ENCODE measurements around the gene MED12. TPM values are rescaled to one million over a fixed set of nuclear protein-coding genes. Genes with fewer than 3 reads are reported as not detected.

The MED12 gene
- total RNA-seq, result 11.4 TPM

GRCh38 chrX:71118032-71118984 lies at the start of gene MED12:
MED12 (plus strand) TSS chrX:71118596; CDS start chrX:71118755, 159 bp downstream.
- FAIRE-seq (no peak), DNase-seq (ENCODE audit: low spot score in 2 of 2) (peak; percentile 50 to 83)

DNA sequence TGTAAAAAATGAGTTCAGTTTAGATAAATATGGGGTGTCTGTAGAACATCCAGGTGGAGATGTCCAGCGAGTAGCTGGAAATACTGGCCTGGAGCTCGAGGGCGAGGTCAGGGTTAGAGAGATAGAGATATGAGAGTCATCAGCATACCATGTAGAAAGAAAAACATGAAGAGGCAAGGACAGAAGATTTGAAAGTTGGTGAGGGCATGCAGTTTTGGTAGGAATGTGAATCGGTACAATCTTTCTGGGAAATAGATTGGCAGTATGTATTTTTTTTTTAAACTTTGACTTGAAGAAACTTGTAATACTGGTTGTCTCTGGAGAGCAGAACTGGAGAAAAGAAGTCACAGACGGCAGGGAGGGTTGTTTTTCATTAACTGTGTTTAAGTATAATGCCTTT lies 47.9 kb upstream of the MED12 start:
- DNase-seq (ENCODE audit: low spot score in 2 of 2) (no peak), FAIRE-seq (no peak)

- DNase-seq (ENCODE audit: low spot score in 2 of 2) (no peak), FAIRE-seq (no peak)
These were observed 36.9 kb upstream of the MED12 start for GRCh38 chrX:71081330-71082123.

DNA sequence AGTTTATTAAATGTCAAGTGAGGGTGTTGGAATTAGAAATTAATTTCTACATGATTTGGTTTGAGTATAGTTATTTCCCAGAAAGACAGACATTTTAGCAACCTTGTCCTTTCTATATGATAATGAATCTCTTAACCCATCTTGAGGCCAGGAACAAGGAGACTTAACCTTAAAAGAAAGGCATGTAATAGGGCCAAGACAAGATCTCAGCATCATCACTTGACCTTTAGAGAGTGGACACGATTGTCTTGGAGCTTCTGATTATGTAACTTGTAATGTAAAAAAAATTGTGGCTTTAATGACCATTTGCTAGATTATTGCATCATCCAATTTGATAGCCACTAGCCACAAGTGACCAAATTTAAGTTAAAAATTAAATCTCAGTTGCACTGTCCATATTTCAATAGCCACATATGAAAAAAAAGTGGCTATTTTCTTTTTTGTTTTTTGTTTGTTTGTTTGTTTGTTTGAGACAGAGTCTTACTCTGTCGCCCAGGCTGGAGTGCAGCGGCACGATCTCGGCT lies 36.2 kb upstream of the MED12 start:
- no peak for FAIRE-seq
- DNase-seq (ENCODE audit: low spot score in 2 of 2), result no peak

GRCh38 chrX:71082822-71083221 lies 35.6 kb upstream of the MED12 start:
- DNase-seq (ENCODE audit: low spot score in 2 of 2) (no peak), FAIRE-seq (no peak)

GRCh38 chrX:71085900-71086299 lies 32.5 kb upstream of the MED12 start:
- FAIRE-seq (no peak), DNase-seq (ENCODE audit: low spot score in 2 of 2) (no peak)

DNA sequence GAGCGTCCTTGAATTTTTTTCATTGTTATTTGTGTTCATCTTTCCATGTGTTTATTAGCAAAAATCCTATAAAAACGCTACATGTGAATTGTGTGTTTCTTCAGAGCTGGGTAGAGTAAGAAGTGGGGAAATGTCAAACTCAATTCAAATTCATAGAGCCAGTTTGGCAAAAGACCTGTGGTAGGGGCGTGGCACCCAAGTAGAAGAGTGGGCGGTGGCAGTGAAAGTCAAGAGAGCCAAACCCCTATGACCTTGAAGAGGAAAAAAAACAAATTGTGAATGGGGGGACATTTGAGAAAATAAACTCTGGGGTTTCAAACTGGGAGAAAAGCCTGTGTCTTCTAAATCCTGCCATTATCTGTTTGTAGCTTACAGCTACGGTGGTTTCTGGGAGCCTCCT lies 27.1 kb upstream of the MED12 start:
- DNase-seq (ENCODE audit: low spot score in 2 of 2) (no peak), FAIRE-seq (no peak)

GRCh38 chrX:71095033-71095432 lies 23.4 kb upstream of the MED12 start:
- FAIRE-seq (no peak), DNase-seq (ENCODE audit: low spot score in 2 of 2) (no peak)

DNA sequence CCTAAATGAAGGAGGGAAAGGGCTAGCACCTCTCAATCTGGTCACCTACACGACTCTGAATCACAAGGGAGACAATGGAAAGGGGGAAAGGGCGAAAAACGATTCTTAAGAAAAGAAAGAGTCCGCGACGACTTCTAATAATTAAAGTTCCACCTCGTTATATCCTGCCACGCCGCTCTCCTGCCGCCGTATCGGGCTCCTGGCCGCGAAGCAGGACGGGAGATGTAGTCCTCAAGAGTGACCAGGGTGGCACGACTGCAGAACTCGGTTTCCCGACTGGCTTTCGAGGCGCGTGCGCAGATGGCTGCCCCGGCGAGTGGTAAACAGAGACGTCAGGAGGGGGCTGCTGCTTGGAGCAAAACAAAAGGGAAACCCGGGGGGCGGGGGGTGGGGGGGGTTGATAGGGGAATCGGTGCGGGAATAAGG lies 22.8 kb upstream of the MED12 start, which contains the start of gene FOXO4:
TSS of gene FOXO4 (plus strand) at position 297 of the 426 bp plus-strand sequence. CDS start 678 bp downstream, outside the sequence.
- no peak for FAIRE-seq
- peak; percentile 72 to 86 for DNase-seq (ENCODE audit: low spot score in 2 of 2)

- DNase-seq (ENCODE audit: low spot score in 2 of 2), result peak in 1 of 2 donors; percentile 53
- no peak for FAIRE-seq
These were observed 22.2 kb upstream of the MED12 start for GRCh38 chrX:71095981-71096759.

GRCh38 chrX:71096760-71097032 lies 21.7 kb upstream of the MED12 start:
- DNase-seq (ENCODE audit: low spot score in 2 of 2) (no peak), FAIRE-seq (no peak)

DNA sequence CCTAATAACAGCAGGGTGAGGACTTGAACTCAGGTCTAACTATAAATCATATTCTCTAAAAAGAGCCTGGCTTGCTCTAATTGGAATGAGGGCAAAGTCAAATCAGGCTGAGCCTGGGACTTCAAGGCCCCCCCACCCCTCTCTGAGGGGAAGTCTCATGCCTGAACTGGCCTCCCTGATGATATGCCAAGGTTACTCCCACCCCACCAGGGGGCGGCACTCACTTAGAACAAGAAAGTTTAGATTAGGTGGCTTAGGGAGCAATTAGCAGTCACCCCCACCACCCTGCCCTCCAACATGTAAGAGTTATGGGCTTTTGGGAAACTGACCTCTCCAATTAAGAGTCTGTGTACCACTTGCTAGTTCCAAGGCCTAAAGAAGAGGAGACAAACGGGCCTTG lies 20.1 kb upstream of the MED12 start:
- DNase-seq (ENCODE audit: low spot score in 2 of 2) (peak in 1 of 2 donors; percentile 30), FAIRE-seq (no peak)

- no peak for FAIRE-seq
These were observed 19.4 kb upstream of the MED12 start for GRCh38 chrX:71098951-71099506.

DNA sequence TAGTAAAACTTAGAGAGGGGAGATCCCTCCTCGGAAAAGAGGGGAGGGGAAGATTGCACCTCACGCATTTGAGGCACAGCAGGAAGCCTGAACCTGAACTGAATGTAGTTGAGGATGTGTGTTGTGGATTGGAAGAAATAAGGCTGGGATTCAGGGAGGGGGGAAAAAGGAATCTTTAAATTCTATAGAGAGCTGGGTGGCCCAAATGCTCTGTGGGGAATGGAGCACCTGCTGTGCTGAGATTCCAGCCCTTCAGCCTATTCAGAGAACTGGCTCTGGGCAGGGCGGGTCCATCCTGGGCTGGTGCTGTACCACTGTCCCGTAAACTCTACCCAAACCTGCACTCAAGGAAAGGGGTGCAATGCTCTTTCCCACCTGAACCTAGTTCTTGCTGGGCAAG lies 18.7 kb upstream of the MED12 start:
- FAIRE-seq, result no peak

More at GRCh38 chrX:71098951-71099506, 19.4 kb upstream of the MED12 start:
- no peak for DNase-seq (ENCODE audit: low spot score in 2 of 2)

GRCh38 chrX:71100581-71101505 lies 17.6 kb upstream of the MED12 start:
- no peak for FAIRE-seq
- no peak for DNase-seq (ENCODE audit: low spot score in 2 of 2)

More for the DNA sequence above, 18.7 kb upstream of the MED12 start:
- no peak for DNase-seq (ENCODE audit: low spot score in 2 of 2)

GRCh38 chrX:71102292-71102691 lies 16.1 kb upstream of the MED12 start:
- no peak for FAIRE-seq

GRCh38 chrX:71103110-71103983 lies 15.0 kb upstream of the MED12 start:
- DNase-seq (ENCODE audit: low spot score in 2 of 2), result no peak
- FAIRE-seq, result no peak

More at GRCh38 chrX:71102292-71102691, 16.1 kb upstream of the MED12 start:
- DNase-seq (ENCODE audit: low spot score in 2 of 2), result no peak

- DNase-seq (ENCODE audit: low spot score in 2 of 2) (no peak), FAIRE-seq (no peak)
These were observed 12.8 kb upstream of the MED12 start for GRCh38 chrX:71105628-71106027.
